Activated CD8-positive, alpha-beta memory T cell treated with anti-CD3 and anti-CD28 coated beads, Interleukin-2, amount 10 ng/mL, durations not matched to agents 7 days and 5 days (primary cell): ENCODE data around the gene SH3PXD2B. TPM values are rescaled to one million over a fixed set of nuclear protein-coding genes. Genes with fewer than 3 reads are reported as not detected.

Experiments
- ATAC-seq: fragments of 150-1000 bp; cut with Tn5 transposase; one replicate; pipeline ENCODE4 v1.10.0; 2021; ENCODE audit warnings: moderate library complexity
- CTCF ChIA-PET: fragments of 350-600 bp; sonication (Branson Sonifier 250); formaldehyde crosslinking; loops from one replicate; lab custom pipeline; 2021; ENCODE audit warnings: antibody characterized with exemption; lab: Charles Lee
- DNase-seq: peaks from one replicate; pipeline ENCODE4 v3.0.0-alpha.2; 2020
- H3K27ac Mint-ChIP-seq: one replicate; pipeline ENCODE4 v1.8.0; 2021; ENCODE audit warnings: mild to moderate bottlenecking, mixed read lengths
- H3K27me3 Mint-ChIP-seq: one replicate; pipeline ENCODE4 v1.8.0; 2021; ENCODE audit warnings: mixed read lengths
- H3K36me3 Mint-ChIP-seq: one replicate; pipeline ENCODE4 v1.8.0; 2021; ENCODE audit warnings: mild to moderate bottlenecking, mixed read lengths
- H3K4me1 Mint-ChIP-seq: one replicate; pipeline ENCODE4 v1.8.0; 2021; ENCODE audit warnings: mixed read lengths
- H3K4me3 Mint-ChIP-seq: one replicate; pipeline ENCODE4 v1.8.0; 2021; ENCODE audit warnings: mild to moderate bottlenecking, moderate library complexity, mixed read lengths
- H3K9me3 Mint-ChIP-seq: one replicate; pipeline ENCODE4 v1.8.0; 2022; ENCODE audit warnings: low read depth, mixed read lengths
- total RNA-seq, 2 experiments: library from RNA; stranded (reverse); gene quantifications; one replicate each; pipeline ENCODE4 v1.2.3, GENCODE V29; 2021

The SH3PXD2B gene
- total RNA-seq, 2 experiments from 2014 or later: 0.06 to 0.12 TPM

GRCh38 chr5:172422255-172422654, 32.1 kb downstream of the SH3PXD2B start:
- Mint-ChIP-seq H3K27me3 (peaks cover 22% of the 10 kb centered on the region), H3K36me3 (no peaks in the 10 kb centered on the region), H3K4me3 (no peak overlapping the region), H3K4me1 (peaks cover 2% of the 10 kb centered on the region), H3K27ac (no peak overlapping the region), H3K9me3 (no peaks in the 10 kb centered on the region)
- DNase-seq (no peak), ATAC-seq (no peak)
- CTCF ChIA-PET: no interaction called here

- Mint-ChIP-seq H3K9me3 (no peaks in the 10 kb centered on the region), H3K27me3 (peaks cover 14% of the 10 kb centered on the region), H3K4me1 (peaks cover 2% of the 10 kb centered on the region), H3K27ac (no peak overlapping the region), H3K36me3 (no peaks in the 10 kb centered on the region), H3K4me3 (no peak overlapping the region)
- DNase-seq: no peak
- CTCF ChIA-PET: interaction anchor here (1.4 kb wide), 1 partner anchor 29 kb away, joined by 3 read pairs; no protein-coding TSS in a partner anchor
- ATAC-seq: no peak
Measured at GRCh38 chr5:172421020-172421419, 33.3 kb downstream of the SH3PXD2B start.

GRCh38 chr5:172420235-172420939, 33.9 kb downstream of the SH3PXD2B start:
- Mint-ChIP-seq H3K27me3 (peaks cover 14% of the 10 kb centered on the region), H3K9me3 (no peaks in the 10 kb centered on the region), H3K4me3 (no peak overlapping the region), H3K27ac (no peak overlapping the region), H3K36me3 (no peaks in the 10 kb centered on the region), H3K4me1 (peaks cover 2% of the 10 kb centered on the region)
- CTCF ChIA-PET: interaction anchor here (1.4 kb wide), 1 partner anchor 30 kb away, joined by 3 read pairs; no protein-coding TSS in a partner anchor
- ATAC-seq (peak; percentile 39), DNase-seq (peak; percentile 46)

DNA sequence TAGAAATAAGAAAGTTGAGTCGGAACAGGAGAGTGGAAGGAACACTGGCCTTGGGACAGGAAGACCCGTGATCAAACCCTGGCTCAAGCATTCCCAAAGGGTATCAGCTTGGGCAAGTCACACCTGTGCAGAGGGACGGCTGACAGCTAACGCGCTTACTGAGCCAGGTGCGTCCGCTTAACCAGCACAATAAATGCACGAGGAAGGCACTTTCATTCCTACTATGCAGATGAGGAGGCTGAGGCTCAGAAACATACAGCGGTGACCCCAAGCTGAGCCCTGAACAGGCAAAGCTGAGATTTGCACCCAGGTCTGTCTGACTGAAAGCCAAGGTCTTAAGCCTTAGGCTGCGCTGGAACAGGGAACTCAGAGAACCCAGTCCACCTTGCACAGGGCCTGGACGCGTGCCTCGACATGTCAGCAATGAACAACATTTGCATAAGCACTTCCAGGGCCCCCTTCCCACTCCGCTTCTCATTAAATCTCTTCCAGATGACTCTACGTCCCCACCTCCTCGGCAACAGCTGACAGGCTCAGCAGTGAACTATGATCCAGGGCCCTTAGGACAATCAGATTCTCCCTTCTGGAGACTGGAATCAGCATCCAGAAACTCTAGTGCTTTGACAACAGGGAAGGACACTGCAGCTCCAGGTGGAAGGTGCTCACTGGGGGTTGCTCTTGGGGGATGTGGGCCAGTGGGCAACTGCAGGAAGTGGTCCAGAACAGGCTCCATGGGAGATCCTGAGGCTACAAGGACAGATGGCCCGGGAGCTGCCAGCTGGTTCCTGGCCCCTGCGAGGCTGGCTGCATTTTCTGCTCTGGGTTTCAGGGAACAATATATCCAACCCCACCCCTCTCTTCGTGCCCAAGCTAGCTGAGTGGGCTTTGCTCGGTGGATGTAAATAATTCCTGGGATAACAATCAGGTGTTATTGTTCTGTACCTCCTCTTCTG, 35.2 kb downstream of the SH3PXD2B start:
- no peaks in the 10 kb centered on the region for H3K9me3 Mint-ChIP-seq
- H3K36me3 Mint-ChIP-seq: no peaks in the 10 kb centered on the region
- no peak overlapping the region for H3K4me3 Mint-ChIP-seq
- ATAC-seq (no peak), DNase-seq (no peak)
- peaks cover 2% of the 10 kb centered on the region for H3K4me1 Mint-ChIP-seq
- CTCF ChIA-PET: no interaction called here
- peaks cover 5% of the 10 kb centered on the region for H3K27me3 Mint-ChIP-seq
- no peak overlapping the region for H3K27ac Mint-ChIP-seq

DNA sequence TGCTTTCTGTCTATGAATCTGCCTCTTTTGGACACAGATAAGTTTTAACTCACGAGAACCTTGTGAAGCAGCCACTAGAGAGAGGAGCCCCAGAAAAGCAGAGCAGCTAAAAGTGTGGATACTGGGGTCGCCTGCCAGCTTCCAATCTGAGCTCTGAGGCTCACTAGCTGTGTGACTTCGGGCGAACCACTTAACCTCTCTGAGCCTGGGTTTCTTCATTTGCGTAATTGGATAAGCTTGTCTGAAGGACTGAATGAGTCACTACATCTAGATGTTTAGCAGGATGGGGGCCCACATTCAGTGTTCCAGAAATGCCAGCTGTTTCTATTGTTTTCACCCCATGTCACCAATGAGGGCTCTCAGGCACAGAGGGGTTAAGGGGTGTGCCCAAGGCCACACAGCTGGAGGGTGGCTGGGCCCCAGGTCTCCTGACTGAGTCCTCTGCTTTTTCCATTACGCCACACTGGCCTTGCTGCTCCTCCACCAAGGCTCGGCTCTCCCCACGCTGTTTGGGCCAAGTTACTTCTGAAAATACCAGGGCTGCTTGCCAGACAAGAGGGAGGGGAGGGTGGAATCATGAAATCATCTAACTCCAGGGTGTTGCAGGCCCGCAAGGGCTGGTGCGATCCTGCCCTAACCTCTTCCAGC, 36.2 kb downstream of the SH3PXD2B start:
- H3K36me3 Mint-ChIP-seq: no peaks in the 10 kb centered on the region
- H3K27me3 Mint-ChIP-seq: peaks cover 5% of the 10 kb centered on the region
- CTCF ChIA-PET: no interaction called here
- no peak overlapping the region for H3K4me3 Mint-ChIP-seq
- H3K4me1 Mint-ChIP-seq: peaks cover 9% of the 10 kb centered on the region
- ATAC-seq: no peak
- no peak overlapping the region for H3K27ac Mint-ChIP-seq
- no peaks in the 10 kb centered on the region for H3K9me3 Mint-ChIP-seq
- DNase-seq: no peak

DNA sequence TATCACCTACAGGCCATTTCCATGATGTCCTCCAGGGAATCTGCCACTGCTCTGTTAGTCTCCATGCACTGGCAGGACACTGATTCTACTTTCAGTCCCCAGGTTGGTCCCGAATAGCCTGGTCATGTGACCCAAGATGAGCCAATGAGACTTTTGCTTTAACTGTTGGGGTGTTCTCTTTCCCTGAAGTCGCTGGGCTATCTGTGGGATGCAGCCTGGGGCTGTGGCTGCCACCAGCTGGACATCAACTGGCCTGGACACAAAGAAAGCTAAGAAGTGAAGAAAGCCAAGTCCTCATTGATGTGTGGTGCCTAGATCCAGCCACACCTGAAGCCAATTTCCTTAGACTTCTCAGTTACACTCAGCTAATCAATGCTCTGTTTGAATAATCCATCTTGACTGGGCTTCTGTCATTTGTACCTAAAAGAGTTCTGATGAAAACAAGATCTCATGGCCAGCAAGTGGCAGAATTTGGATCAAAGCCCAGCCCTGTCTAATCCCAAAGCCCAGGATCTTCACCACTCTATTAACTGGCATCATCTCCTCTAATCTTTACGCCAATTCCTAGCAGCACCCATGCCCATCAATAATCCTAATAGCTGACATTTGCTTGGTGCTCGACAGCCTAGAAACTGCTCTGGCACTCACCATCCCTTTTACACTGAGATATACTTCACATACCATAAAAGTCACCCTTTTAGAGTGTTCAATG, 37.0 kb downstream of the SH3PXD2B start:
- H3K4me3 Mint-ChIP-seq: no peak overlapping the region
- H3K4me1 Mint-ChIP-seq: peaks cover 16% of the 10 kb centered on the region
- ATAC-seq: no peak
- peaks cover 5% of the 10 kb centered on the region for H3K27me3 Mint-ChIP-seq
- no peaks in the 10 kb centered on the region for H3K9me3 Mint-ChIP-seq
- CTCF ChIA-PET: no interaction called here
- DNase-seq: no peak
- no peak overlapping the region for H3K27ac Mint-ChIP-seq
- H3K36me3 Mint-ChIP-seq: no peaks in the 10 kb centered on the region

GRCh38 chr5:172415362-172416275, 38.7 kb downstream of the SH3PXD2B start:
- Mint-ChIP-seq H3K9me3 (no peaks in the 10 kb centered on the region), H3K36me3 (no peaks in the 10 kb centered on the region), H3K27ac (no peak overlapping the region), H3K4me1 (peaks cover 23% of the 10 kb centered on the region), H3K27me3 (peaks cover 9% of the 10 kb centered on the region), H3K4me3 (no peak overlapping the region)
- no peak for ATAC-seq
- DNase-seq: no peak
- CTCF ChIA-PET: no interaction called here

GRCh38 chr5:172414531-172415361, 39.6 kb downstream of the SH3PXD2B start:
- H3K9me3 Mint-ChIP-seq: no peaks in the 10 kb centered on the region
- peaks cover 10% of the 10 kb centered on the region for H3K27me3 Mint-ChIP-seq
- peaks cover 25% of the 10 kb centered on the region for H3K4me1 Mint-ChIP-seq
- CTCF ChIA-PET: interaction anchor here (0.6 kb wide), 1 partner anchor 251 kb away, joined by 3 read pairs; no protein-coding TSS in a partner anchor
- H3K27ac Mint-ChIP-seq: no peak overlapping the region
- H3K4me3 Mint-ChIP-seq: no peak overlapping the region
- no peaks in the 10 kb centered on the region for H3K36me3 Mint-ChIP-seq
- DNase-seq (no peak), ATAC-seq (no peak)

GRCh38 chr5:172413601-172414171, 40.6 kb downstream of the SH3PXD2B start:
- Mint-ChIP-seq H3K4me1 (peaks cover 25% of the 10 kb centered on the region), H3K27me3 (peaks cover 10% of the 10 kb centered on the region), H3K36me3 (no peaks in the 10 kb centered on the region), H3K9me3 (no peaks in the 10 kb centered on the region), H3K27ac (peak overlapping the region; percentile 24), H3K4me3 (no peak overlapping the region)
- ATAC-seq: no peak
- CTCF ChIA-PET: no interaction called here
- DNase-seq: no peak

DNA sequence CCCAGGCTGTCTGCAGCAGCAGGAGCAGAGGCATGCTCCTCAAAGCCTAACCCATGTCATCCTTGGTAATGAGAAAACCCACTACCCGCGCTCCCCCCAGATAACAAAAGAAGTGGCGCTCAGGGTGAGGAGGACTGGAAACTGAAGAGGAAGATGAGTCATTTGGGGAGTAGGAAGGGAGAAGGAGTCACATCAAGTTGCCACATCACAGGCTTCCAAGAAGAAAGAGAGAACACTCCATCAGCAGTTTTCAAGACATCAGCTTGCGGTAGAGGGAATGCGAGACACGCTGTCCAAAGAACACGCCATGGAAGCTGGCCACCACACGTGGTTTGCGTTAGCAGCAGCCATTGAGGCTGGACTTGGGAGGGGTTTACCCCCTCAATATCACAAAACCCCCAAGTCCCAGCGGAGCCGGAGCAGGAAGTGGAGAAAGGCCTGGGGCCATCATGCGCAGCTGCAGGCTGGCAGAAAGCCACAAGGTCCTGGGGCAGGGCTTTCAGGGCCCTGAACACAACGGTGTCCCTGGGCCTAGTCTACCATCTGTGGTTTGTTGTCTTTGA, 41.5 kb downstream of the SH3PXD2B start:
- ATAC-seq (peak; percentile 20), DNase-seq (no peak)
- no peak overlapping the region for H3K27ac Mint-ChIP-seq
- peaks cover 10% of the 10 kb centered on the region for H3K27me3 Mint-ChIP-seq
- no peaks in the 10 kb centered on the region for H3K36me3 Mint-ChIP-seq
- CTCF ChIA-PET: interaction anchor here (1.0 kb wide), 1 partner anchor 189 kb away, joined by 3 read pairs; no protein-coding TSS in a partner anchor
- peaks cover 25% of the 10 kb centered on the region for H3K4me1 Mint-ChIP-seq
- no peaks in the 10 kb centered on the region for H3K9me3 Mint-ChIP-seq
- no peak overlapping the region for H3K4me3 Mint-ChIP-seq
